ENCODE results near the gene GOLPH3.

Gene GOLPH3

GRCh38 chr5:32197032-32197431 lies 22.9 kb upstream of the GOLPH3 start:
- TF ChIP-seq CTCF (IDR thresholded peaks at IDR 0.05; ENCODE audit: low read depth, low read length) = no peak
- H3K4me3 ChIP-seq (ENCODE audit: low read depth, low read length) = no peak overlapping the region

GRCh38 chr5:32195265-32195664 lies 21.1 kb upstream of the GOLPH3 start:
- no peak for DNase-seq
- no peak overlapping the region for H3K27ac ChIP-seq
- no peak for TF ChIP-seq CTCF (IDR thresholded peaks at IDR 0.05; ENCODE audit: low read depth, low read length)
- no peak overlapping the region for H3K4me3 ChIP-seq (ENCODE audit: low read depth, low read length)
- H3K9me3 ChIP-seq (ENCODE audit: severe bottlenecking) = no peaks in the 10 kb centered on the region
- no peaks in the 10 kb centered on the region for H3K36me3 ChIP-seq
- H3K27me3 ChIP-seq (ENCODE audit: insufficient read depth, low read depth, severe bottlenecking) = no peaks in the 10 kb centered on the region

More at GRCh38 chr5:32197032-32197431, 22.9 kb upstream of the GOLPH3 start:
- Histone ChIP-seq H3K27me3 (ENCODE audit: insufficient read depth, low read depth, severe bottlenecking) (no peaks in the 10 kb centered on the region), H3K9me3 (ENCODE audit: severe bottlenecking) (no peaks in the 10 kb centered on the region), H3K36me3 (no peaks in the 10 kb centered on the region), H3K27ac (no peak overlapping the region)
- no peak for DNase-seq

- H3K4me3 ChIP-seq (ENCODE audit: low read depth, low read length) = no peak overlapping the region
- no peak for DNase-seq
Observed at GRCh38 chr5:32193591-32193990, 19.5 kb upstream of the GOLPH3 start.

GRCh38 chr5:32190095-32190494 lies 16.0 kb upstream of the GOLPH3 start:
- no peak overlapping the region for H3K27ac ChIP-seq
- H3K27me3 ChIP-seq (ENCODE audit: insufficient read depth, low read depth, severe bottlenecking) = no peaks in the 10 kb centered on the region
- peaks cover 9% of the 10 kb centered on the region for H3K9me3 ChIP-seq (ENCODE audit: severe bottlenecking)
- DNase-seq = no peak
- TF ChIP-seq CTCF (IDR thresholded peaks at IDR 0.05; ENCODE audit: low read depth, low read length) = no peak
- H3K4me3 ChIP-seq (ENCODE audit: low read depth, low read length) = no peak overlapping the region
- H3K36me3 ChIP-seq = no peaks in the 10 kb centered on the region

More at GRCh38 chr5:32193591-32193990, 19.5 kb upstream of the GOLPH3 start:
- H3K36me3 ChIP-seq = no peaks in the 10 kb centered on the region
- no peak overlapping the region for H3K27ac ChIP-seq
- H3K9me3 ChIP-seq (ENCODE audit: severe bottlenecking) = peaks cover 2% of the 10 kb centered on the region
- no peaks in the 10 kb centered on the region for H3K27me3 ChIP-seq (ENCODE audit: insufficient read depth, low read depth, severe bottlenecking)
- no peak for TF ChIP-seq CTCF (IDR thresholded peaks at IDR 0.05; ENCODE audit: low read depth, low read length)

GRCh38 chr5:32187675-32188074 lies 13.6 kb upstream of the GOLPH3 start:
- peaks cover 9% of the 10 kb centered on the region for H3K9me3 ChIP-seq (ENCODE audit: severe bottlenecking)
- DNase-seq = no peak
- H3K4me3 ChIP-seq (ENCODE audit: low read depth, low read length) = no peak overlapping the region
- no peak for TF ChIP-seq CTCF (IDR thresholded peaks at IDR 0.05; ENCODE audit: low read depth, low read length)
- H3K36me3 ChIP-seq = no peaks in the 10 kb centered on the region
- no peak overlapping the region for H3K27ac ChIP-seq
- no peaks in the 10 kb centered on the region for H3K27me3 ChIP-seq (ENCODE audit: insufficient read depth, low read depth, severe bottlenecking)

- no peak overlapping the region for H3K27ac ChIP-seq
Observed at GRCh38 chr5:32182463-32183063, 8.4 kb upstream of the GOLPH3 start.

More at GRCh38 chr5:32182463-32183063, 8.4 kb upstream of the GOLPH3 start:
- Histone ChIP-seq H3K4me3 (ENCODE audit: low read depth, low read length) (no peak overlapping the region), H3K27me3 (ENCODE audit: insufficient read depth, low read depth, severe bottlenecking) (no peaks in the 10 kb centered on the region), H3K36me3 (no peaks in the 10 kb centered on the region), H3K9me3 (ENCODE audit: severe bottlenecking) (peaks cover 8% of the 10 kb centered on the region)
- no peak for DNase-seq
- TF ChIP-seq CTCF (IDR thresholded peaks at IDR 0.05; ENCODE audit: low read depth, low read length) = no peak
